ENCODE measurements around the gene PSME1. TPM values are rescaled to one million over a fixed set of nuclear protein-coding genes. Genes with fewer than 3 reads are reported as not detected.

The PSME1 gene
- total and polyA plus RNA-seq, 5 donors from 2014 or later, result 294 to 1,230 (median 825) TPM

DNA sequence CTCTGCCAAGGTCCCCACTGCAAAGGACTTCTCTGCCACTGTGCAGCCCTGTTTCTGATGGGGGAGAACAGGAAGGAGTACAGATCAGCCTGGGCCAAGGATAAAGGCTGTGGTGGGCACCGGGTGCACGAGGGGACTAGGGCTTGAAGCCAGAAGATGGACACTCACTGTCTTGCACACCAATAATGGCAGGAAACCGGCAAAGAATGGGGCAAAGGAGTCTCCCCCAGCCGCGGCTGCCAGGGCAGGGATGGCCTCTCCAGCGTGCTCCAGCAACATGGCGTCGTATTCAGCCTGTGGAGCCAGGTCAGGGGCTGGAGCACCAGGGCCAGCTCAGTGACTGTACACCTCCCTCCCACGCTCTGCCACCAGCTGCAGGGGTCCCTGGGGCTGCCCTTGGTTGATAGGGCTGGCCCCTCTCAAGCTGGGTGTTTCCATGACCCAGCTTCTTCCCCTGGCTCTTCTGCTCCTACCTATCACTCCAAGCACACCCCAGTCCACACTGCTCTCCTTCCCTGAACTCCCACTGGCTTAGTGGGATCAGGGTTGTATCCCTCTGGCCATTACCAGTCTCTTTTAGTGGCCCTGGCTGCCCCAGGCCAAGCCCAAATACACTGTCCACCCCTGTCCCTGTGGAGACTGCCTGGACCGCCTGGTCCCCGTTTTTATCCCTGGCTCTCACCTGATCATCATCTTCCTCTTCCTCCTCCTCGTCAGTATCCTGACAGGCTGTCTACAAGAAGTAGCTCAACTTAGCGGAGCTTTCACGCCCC lies 46.3 kb downstream of the PSME1 start:
- Histone ChIP-seq H3K4me3 (ENCODE audit: low read depth, low read length) (no peak overlapping the region), H3K27me3 (ENCODE audit: control insufficient read depth, insufficient read depth, low read length) (no peaks in the 10 kb centered on the region), H3K36me3 (ENCODE audit: control insufficient read depth, insufficient read depth, low read length) (peaks cover 59% of the 10 kb centered on the region), H3K9me3 (ENCODE audit: control insufficient read depth in 2 of 2, low read length in 2 of 2) (no peaks in the 10 kb centered on the region), H3K27ac (ENCODE audit: insufficient read depth, low read length, poor library complexity, severe bottlenecking) (no peak overlapping the region), H3K4me1 (ENCODE audit: control insufficient read depth, insufficient read depth, low read length, poor library complexity, severe bottlenecking) (peaks cover 3% of the 10 kb centered on the region)
- peaks cover 13% of the 10 kb centered on the region for H3K36me3 Mint-ChIP-seq
- peaks cover 0 to 13% (median 4%) of the 10 kb centered on the region in 4 donors for H3K4me1 Mint-ChIP-seq
- H3K27ac Mint-ChIP-seq, result no peak overlapping the region
- H3K9me3 Mint-ChIP-seq, result no peaks in the 10 kb centered on the region
- peak overlapping the region in 1 of 4 donors; percentile 58 for H3K4me3 Mint-ChIP-seq
- no peaks in the 10 kb centered on the region for H3K27me3 Mint-ChIP-seq
- ATAC-seq (ENCODE audit: low read depth in 2 of 2), result no peak
- DNase-seq, result no peak

DNA sequence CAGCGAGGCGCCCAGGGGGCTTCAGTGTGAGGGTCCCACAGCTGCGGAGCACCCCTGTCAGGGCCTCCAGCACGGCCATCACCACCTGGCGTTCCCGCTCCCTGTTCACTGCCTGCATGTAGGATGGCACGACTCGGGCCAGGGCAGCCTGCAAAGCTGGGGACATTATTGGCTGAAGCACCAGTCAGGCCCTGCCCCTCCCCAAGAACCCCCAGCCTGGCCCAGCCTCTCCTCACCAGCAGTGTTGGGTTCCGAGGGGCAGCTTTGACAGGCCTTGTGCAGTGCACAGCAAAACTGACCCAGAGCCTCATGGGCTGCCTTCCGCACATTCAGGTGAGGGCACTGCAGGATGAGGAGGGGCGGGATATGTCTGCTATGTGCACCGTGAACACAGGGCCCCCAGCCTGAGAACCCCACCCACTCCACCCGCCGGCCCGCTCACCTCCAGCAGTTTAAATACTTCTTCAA lies 47.1 kb downstream of the PSME1 start:
- Mint-ChIP-seq H3K4me1 (peaks cover 0 to 20% (median 9%) of the 10 kb centered on the region in 4 donors), H3K9me3 (no peaks in the 10 kb centered on the region), H3K36me3 (peaks cover 13% of the 10 kb centered on the region), H3K27ac (no peak overlapping the region), H3K27me3 (peaks cover 4% of the 10 kb centered on the region), H3K4me3 (no peak overlapping the region)
- Histone ChIP-seq H3K27me3 (ENCODE audit: control insufficient read depth, insufficient read depth, low read length) (no peaks in the 10 kb centered on the region), H3K9me3 (ENCODE audit: control insufficient read depth in 2 of 2, low read length in 2 of 2) (no peaks in the 10 kb centered on the region), H3K36me3 (ENCODE audit: control insufficient read depth, insufficient read depth, low read length) (peaks cover 55% of the 10 kb centered on the region), H3K27ac (ENCODE audit: insufficient read depth, low read length, poor library complexity, severe bottlenecking) (no peak overlapping the region), H3K4me1 (ENCODE audit: control insufficient read depth, insufficient read depth, low read length, poor library complexity, severe bottlenecking) (peaks cover 11% of the 10 kb centered on the region), H3K4me3 (ENCODE audit: low read depth, low read length) (no peak overlapping the region)
- DNase-seq (no peak), ATAC-seq (ENCODE audit: low read depth in 2 of 2) (no peak)

DNA sequence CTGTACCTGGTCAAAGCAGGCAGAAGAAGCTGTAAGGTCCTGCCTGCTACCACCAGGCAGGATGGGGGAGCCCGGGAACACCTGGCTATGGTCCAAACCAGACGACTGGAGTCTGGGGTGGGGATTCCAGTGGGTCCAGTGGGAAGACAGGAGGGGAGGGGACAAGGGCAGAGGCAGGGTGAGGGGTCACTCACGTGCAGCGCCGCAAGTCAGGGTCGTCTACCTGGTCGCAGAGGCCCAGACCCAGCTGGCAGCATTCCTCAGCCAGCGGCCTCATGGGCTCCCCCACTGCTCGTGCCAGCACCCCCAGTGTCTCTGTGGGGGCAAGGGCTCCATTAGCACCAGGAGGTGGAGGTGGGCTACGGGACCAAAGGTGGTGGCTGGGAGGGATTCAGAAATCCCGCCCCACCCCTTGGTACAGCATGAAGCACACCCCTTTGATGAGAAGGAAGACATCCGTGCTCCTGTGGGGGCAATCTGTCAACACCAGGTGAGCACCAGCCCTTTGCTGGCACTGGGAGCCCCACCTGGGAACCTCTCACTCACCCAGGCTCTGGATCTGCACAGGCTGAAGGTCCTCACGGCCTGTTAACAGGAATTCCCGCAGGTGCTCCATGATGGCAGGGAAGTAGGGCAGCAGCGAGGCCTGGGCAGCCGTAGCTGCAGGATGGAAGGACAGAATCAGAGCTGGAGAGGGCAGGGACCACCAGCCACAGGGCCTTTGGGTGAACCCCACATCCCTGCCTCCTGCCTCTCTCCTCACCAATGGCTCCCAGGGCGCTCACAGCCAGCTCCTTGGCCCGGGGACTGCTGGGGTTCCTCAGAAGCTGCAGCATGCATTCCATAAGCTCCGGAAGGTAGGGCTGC lies 48.3 kb downstream of the PSME1 start:
- H3K4me1 Mint-ChIP-seq, result peaks cover 9 to 29% (median 17%) of the 10 kb centered on the region in 4 donors
- H3K27me3 ChIP-seq (ENCODE audit: control insufficient read depth, insufficient read depth, low read length), result no peaks in the 10 kb centered on the region
- H3K9me3 ChIP-seq (ENCODE audit: control insufficient read depth in 2 of 2, low read length in 2 of 2), result no peaks in the 10 kb centered on the region
- no peak for DNase-seq
- no peaks in the 10 kb centered on the region for H3K9me3 Mint-ChIP-seq
- peaks cover 13% of the 10 kb centered on the region for H3K36me3 Mint-ChIP-seq
- H3K36me3 ChIP-seq (ENCODE audit: control insufficient read depth, insufficient read depth, low read length), result peaks cover 44% of the 10 kb centered on the region
- ATAC-seq (ENCODE audit: low read depth in 2 of 2), result no peak
- H3K27ac Mint-ChIP-seq, result no peak overlapping the region
- peaks cover 18% of the 10 kb centered on the region for H3K4me1 ChIP-seq (ENCODE audit: control insufficient read depth, insufficient read depth, low read length, poor library complexity, severe bottlenecking)
- peaks cover 5% of the 10 kb centered on the region for H3K27me3 Mint-ChIP-seq
- no peak overlapping the region for H3K4me3 ChIP-seq (ENCODE audit: low read depth, low read length)
- no peak overlapping the region for H3K27ac ChIP-seq (ENCODE audit: insufficient read depth, low read length, poor library complexity, severe bottlenecking)
- H3K4me3 Mint-ChIP-seq, result no peak overlapping the region

DNA sequence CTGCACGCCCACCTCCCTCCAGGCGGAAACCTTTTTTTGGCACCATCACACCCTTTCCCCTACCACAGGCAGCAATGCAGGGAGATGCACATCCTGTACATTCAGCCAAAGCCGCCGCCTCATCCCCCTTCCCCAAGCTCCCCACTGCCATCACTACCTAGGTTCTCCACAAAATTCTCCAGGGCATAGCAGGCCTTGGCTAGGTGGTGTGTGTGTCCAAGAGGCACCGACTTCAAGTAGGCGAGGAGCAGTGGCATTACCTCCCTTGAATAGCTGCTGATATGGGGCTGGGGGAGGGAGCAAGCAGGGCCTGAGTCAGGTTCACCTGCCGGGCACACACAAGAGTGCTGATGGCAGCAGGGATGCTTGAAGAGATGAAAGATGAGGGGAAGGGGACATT lies 49.0 kb downstream of the PSME1 start:
- no peaks in the 10 kb centered on the region for H3K27me3 ChIP-seq (ENCODE audit: control insufficient read depth, insufficient read depth, low read length)
- DNase-seq, result no peak
- H3K36me3 ChIP-seq (ENCODE audit: control insufficient read depth, insufficient read depth, low read length), result peaks cover 38% of the 10 kb centered on the region
- peaks cover 5% of the 10 kb centered on the region for H3K27me3 Mint-ChIP-seq
- no peaks in the 10 kb centered on the region for H3K9me3 ChIP-seq (ENCODE audit: control insufficient read depth in 2 of 2, low read length in 2 of 2)
- no peak for ATAC-seq (ENCODE audit: low read depth in 2 of 2)
- H3K9me3 Mint-ChIP-seq, result no peaks in the 10 kb centered on the region
- no peak overlapping the region for H3K27ac ChIP-seq (ENCODE audit: insufficient read depth, low read length, poor library complexity, severe bottlenecking)
- peaks cover 18% of the 10 kb centered on the region for H3K4me1 ChIP-seq (ENCODE audit: control insufficient read depth, insufficient read depth, low read length, poor library complexity, severe bottlenecking)
- peak overlapping the region in 1 of 3 donors; percentile 69 for H3K27ac Mint-ChIP-seq
- H3K4me3 Mint-ChIP-seq, result peak overlapping the region in 1 of 4 donors; percentile 15
- peaks cover 11 to 32% (median 19%) of the 10 kb centered on the region in 4 donors for H3K4me1 Mint-ChIP-seq
- peaks cover 10% of the 10 kb centered on the region for H3K36me3 Mint-ChIP-seq
- H3K4me3 ChIP-seq (ENCODE audit: low read depth, low read length), result no peak overlapping the region

DNA sequence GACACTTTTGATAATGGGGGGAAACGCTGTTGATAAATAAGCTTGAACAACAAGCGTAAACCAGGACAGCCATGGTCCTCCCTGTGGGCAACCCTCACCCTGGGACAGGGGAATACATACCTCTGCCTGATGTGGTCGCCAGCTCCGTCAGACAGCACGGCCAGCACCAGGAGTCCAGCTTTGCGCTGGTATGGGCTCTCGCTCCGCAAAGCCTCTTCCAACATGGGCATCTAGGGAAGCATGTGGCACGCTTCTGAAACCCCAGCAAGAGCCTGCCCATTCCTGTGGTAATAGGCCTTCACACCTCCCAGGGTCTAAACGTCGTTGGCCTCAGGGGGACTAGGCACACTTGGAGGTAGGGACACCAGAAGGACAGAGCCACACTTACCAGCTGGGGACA lies 49.7 kb downstream of the PSME1 start:
- H3K4me3 Mint-ChIP-seq, result peak overlapping the region in 1 of 4 donors; percentile 83
- Histone ChIP-seq H3K9me3 (ENCODE audit: control insufficient read depth in 2 of 2, low read length in 2 of 2) (no peaks in the 10 kb centered on the region), H3K4me1 (ENCODE audit: control insufficient read depth, insufficient read depth, low read length, poor library complexity, severe bottlenecking) (peaks cover 18% of the 10 kb centered on the region), H3K27me3 (ENCODE audit: control insufficient read depth, insufficient read depth, low read length) (no peaks in the 10 kb centered on the region), H3K27ac (ENCODE audit: insufficient read depth, low read length, poor library complexity, severe bottlenecking) (no peak overlapping the region), H3K36me3 (ENCODE audit: control insufficient read depth, insufficient read depth, low read length) (peaks cover 34% of the 10 kb centered on the region), H3K4me3 (ENCODE audit: low read depth, low read length) (no peak overlapping the region)
- H3K27me3 Mint-ChIP-seq, result peaks cover 5% of the 10 kb centered on the region
- no peaks in the 10 kb centered on the region for H3K9me3 Mint-ChIP-seq
- peaks cover 8% of the 10 kb centered on the region for H3K36me3 Mint-ChIP-seq
- H3K4me1 Mint-ChIP-seq, result peaks cover 11 to 32% (median 20%) of the 10 kb centered on the region in 4 donors
- no peak for DNase-seq
- H3K27ac Mint-ChIP-seq, result peak overlapping the region in 1 of 3 donors; percentile 15
- no peak for ATAC-seq (ENCODE audit: low read depth in 2 of 2)

DNA sequence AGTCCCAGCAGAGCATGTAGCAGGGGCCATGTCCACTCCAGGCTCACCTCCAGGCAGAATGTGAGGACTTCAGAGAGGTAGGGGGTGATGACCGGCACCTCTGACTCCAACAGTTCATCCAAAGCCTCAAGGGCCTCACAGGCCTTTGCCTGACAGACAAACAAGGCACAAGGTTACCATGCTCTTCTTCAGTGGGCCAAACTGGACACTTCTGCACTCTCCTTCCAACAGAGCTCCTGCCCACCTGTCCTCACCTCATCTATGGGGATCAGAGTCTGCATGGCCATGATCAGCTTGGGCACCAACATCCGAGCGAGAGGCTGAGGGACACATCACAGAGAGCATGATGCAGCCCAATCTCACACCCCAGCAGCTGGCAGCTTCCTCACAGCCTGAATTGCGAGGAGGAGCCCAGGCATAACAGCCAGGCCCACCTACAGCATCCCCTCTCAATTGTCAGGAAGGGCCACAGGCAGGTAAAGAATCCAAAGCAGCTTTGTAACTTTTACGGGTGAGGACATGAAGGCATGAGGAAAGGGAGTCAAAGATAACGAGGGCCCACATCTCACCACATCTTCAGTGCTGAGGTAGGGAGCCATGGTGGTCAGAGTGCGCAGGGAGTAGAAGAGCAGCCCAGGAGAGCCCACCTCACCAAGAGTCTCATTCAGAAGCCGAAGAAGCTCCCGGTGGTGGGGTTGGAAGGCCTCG lies 51.0 kb downstream of the PSME1 start:
- DNase-seq (no peak), ATAC-seq (ENCODE audit: low read depth in 2 of 2) (no peak)
- H3K4me1 Mint-ChIP-seq, result peaks cover 16 to 38% (median 26%) of the 10 kb centered on the region in 4 donors
- peaks cover 18% of the 10 kb centered on the region for H3K4me1 ChIP-seq (ENCODE audit: control insufficient read depth, insufficient read depth, low read length, poor library complexity, severe bottlenecking)
- no peak overlapping the region for H3K27ac ChIP-seq (ENCODE audit: insufficient read depth, low read length, poor library complexity, severe bottlenecking)
- H3K27me3 ChIP-seq (ENCODE audit: control insufficient read depth, insufficient read depth, low read length), result no peaks in the 10 kb centered on the region
- peak overlapping the region; percentile 11 for H3K4me3 ChIP-seq (ENCODE audit: low read depth, low read length)
- peak overlapping the region in 3 of 4 donors; percentile 90 to 95 (median 92) for H3K4me3 Mint-ChIP-seq
- H3K9me3 Mint-ChIP-seq, result no peaks in the 10 kb centered on the region
- H3K36me3 ChIP-seq (ENCODE audit: control insufficient read depth, insufficient read depth, low read length), result peaks cover 30% of the 10 kb centered on the region
- H3K9me3 ChIP-seq (ENCODE audit: control insufficient read depth in 2 of 2, low read length in 2 of 2), result no peaks in the 10 kb centered on the region
- peak overlapping the region; percentile 28 to 92 (median 64) for H3K27ac Mint-ChIP-seq
- H3K27me3 Mint-ChIP-seq, result peaks cover 5% of the 10 kb centered on the region
- H3K36me3 Mint-ChIP-seq, result peaks cover 4% of the 10 kb centered on the region

DNA sequence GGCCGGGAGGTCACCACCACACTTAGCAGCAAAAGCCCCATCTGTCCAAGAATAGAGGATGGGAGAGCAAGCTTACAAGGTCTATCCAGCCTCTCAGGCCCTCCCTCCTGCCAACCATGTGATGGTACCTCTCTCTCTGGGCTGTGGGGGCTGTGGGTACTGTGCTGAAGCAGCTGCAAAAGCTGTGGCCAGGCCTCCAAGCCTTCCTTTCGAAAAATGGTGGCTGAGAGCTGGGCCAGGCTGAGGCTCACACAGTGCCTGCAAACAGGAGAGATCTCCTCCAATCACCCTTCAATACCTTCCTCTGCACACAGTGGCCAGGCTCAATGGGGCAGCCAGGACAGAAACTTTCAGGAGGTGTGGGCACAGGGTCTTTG lies 51.5 kb downstream of the PSME1 start:
- Mint-ChIP-seq H3K27ac (peak overlapping the region in 2 of 3 donors; percentile 92 to 95), H3K4me1 (peaks cover 21 to 42% (median 24%) of the 10 kb centered on the region in 4 donors), H3K36me3 (peaks cover 5% of the 10 kb centered on the region), H3K9me3 (no peaks in the 10 kb centered on the region), H3K27me3 (peaks cover 5% of the 10 kb centered on the region), H3K4me3 (peak overlapping the region; percentile 90 to 98 (median 94))
- Histone ChIP-seq H3K27ac (ENCODE audit: insufficient read depth, low read length, poor library complexity, severe bottlenecking) (peak overlapping the region; percentile 79), H3K4me3 (ENCODE audit: low read depth, low read length) (peak overlapping the region; percentile 61), H3K27me3 (ENCODE audit: control insufficient read depth, insufficient read depth, low read length) (no peaks in the 10 kb centered on the region), H3K9me3 (ENCODE audit: control insufficient read depth in 2 of 2, low read length in 2 of 2) (no peaks in the 10 kb centered on the region), H3K4me1 (ENCODE audit: control insufficient read depth, insufficient read depth, low read length, poor library complexity, severe bottlenecking) (peaks cover 18% of the 10 kb centered on the region), H3K36me3 (ENCODE audit: control insufficient read depth, insufficient read depth, low read length) (peaks cover 35% of the 10 kb centered on the region)
- ATAC-seq (ENCODE audit: low read depth in 2 of 2) (no peak), DNase-seq (no peak)

All from CD4-positive, CD25-positive, alpha-beta regulatory T cell (primary cell).